ENCODE data around the gene ZNF773.
A peak's percentile ranks its signal among the peaks of the same experiment; 100 is the strongest.
"Not testable (repeated sequence)": the region's sequence is repeated elsewhere in the genome, so short reads cannot be mapped to it uniquely, and the experiment has no call there.

The ZNF773 gene

DNA sequence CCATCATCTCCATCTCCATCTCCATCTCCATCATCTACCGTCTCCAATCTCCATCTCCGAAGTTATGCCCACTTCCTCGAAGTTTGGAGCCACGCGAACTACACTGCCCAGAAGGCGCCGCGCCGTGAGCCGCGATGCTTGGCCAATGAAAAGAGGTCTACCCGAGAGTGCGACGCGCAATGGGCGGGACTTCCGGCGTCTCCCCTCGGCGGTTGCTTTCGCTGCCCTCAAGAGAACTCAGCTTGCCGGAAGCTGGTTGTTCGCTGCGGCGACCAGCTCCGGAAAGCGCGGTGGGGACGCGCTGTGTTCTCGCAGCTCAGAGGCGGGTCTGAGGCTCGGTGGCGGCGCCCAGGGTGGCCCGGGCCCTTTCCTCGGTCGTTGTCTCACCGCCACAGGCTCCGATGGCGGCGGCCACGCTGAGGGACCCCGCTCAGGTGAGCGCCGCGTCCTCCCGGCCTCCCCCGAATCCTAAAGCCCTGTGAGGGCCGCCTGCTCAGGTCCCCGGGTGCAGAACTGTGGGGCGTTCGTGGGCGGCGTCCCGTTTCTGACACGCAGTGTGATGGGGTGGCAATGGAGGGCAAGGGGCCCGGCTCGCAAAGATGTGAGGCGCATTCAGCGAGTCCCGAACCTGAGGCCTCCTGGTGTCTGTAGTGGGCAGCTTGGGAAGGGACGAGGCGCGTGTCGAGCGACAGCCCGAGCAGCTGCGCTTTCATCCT, at the start of gene ZNF773:
Gene ZNF773 (plus strand): TSS at position 259 of the 716 bp plus-strand sequence. CDS start 143 bp downstream, at position 402.
- H3K27ac ChIP-seq: peak within 1 kb of the TSS; percentile 80 to 84
- DNase-seq (ENCODE audit: low spot score): peak; percentile 91

DNA sequence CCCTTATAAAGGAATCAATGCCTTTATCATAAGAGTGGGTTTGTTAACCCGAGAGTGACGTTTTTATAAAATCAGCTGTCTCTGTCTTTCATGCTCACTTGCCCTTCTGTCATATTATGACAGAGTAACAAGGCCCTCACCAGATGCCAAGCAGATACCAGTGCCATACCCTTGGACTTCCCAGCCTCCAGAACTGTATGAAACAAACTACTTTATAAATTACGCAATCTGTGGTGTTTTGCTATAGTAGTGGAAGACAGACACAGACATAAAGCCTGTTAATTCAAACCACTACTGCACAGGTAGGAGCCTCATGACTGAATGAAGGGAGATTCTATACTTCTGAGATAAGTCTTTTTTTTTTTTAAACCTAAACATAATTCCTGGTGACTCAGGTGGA, 47.4 kb upstream of the ZNF773 start:
- no peak overlapping the region for H3K27ac ChIP-seq
- TF ChIP-seq, protein P1, sequence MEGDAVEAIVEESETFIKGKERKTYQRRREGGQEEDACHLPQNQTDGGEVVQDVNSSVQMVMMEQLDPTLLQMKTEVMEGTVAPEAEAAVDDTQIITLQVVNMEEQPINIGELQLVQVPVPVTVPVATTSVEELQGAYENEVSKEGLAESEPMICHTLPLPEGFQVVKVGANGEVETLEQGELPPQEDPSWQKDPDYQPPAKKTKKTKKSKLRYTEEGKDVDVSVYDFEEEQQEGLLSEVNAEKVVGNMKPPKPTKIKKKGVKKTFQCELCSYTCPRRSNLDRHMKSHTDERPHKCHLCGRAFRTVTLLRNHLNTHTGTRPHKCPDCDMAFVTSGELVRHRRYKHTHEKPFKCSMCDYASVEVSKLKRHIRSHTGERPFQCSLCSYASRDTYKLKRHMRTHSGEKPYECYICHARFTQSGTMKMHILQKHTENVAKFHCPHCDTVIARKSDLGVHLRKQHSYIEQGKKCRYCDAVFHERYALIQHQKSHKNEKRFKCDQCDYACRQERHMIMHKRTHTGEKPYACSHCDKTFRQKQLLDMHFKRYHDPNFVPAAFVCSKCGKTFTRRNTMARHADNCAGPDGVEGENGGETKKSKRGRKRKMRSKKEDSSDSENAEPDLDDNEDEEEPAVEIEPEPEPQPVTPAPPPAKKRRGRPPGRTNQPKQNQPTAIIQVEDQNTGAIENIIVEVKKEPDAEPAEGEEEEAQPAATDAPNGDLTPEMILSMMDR (IDR thresholded peaks at IDR 0.05): no peak
- DNase-seq (ENCODE audit: low spot score): no peak

More for the DNA sequence above, at the start of gene ZNF773:
- peak within 1 kb of the TSS; percentile 82 for H3K4me3 ChIP-seq

DNA sequence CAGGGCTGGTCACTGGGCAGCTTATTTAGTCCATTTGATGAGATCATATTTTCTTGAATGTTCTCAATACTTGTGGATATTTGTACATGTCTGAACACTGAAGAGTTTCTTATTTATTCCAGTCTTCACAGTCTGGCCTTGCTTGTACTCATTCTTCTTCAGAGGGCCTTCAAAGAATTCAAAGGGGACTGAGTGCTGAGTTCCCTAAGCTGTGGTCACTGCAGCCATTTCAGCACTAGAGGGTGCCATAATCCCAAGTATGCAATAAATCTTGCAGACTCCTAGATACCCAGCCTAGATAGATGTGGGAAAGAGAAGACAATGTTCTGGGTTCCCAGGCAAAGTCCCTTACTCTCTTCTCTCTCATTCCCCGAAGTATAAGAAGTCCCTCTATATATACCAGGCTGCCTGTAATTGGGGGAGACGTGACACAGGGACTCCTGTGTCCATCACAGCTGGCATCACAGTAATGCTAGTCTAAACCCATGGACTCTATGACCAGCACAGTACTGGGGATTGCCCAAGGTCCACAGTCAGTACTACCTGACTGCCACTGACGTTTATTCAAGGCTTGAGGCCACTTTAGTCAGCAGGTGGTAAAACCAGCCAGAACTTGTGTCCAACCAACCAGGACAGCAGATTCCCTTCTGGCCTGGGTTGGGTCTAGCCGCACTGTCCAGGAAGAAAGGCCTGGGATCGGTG, 33.9 kb upstream of the ZNF773 start:
- TF ChIP-seq, protein P1 (IDR thresholded peaks at IDR 0.05): no peak
- no peak for DNase-seq (ENCODE audit: low spot score)
- no peak overlapping the region for H3K27ac ChIP-seq
- H3K4me3 ChIP-seq: no peak overlapping the region

More for the DNA sequence above, 47.4 kb upstream of the ZNF773 start:
- no peak overlapping the region for H3K4me3 ChIP-seq

- no peak overlapping the region for H3K4me3 ChIP-seq
- no peak for DNase-seq (ENCODE audit: low spot score)
- no peak overlapping the region for H3K27ac ChIP-seq
- TF ChIP-seq, protein P1 (IDR thresholded peaks at IDR 0.05): no peak
Measured at GRCh38 chr19:57466489-57466888, 33.2 kb upstream of the ZNF773 start.

GRCh38 chr19:57473646-57474045, 26.1 kb upstream of the ZNF773 start:
- Histone ChIP-seq H3K4me3 (peak overlapping the region; percentile 21), H3K27ac (no peak overlapping the region)
- TF ChIP-seq, protein P1 (IDR thresholded peaks at IDR 0.05): no peak
- DNase-seq (ENCODE audit: low spot score): no peak

DNA sequence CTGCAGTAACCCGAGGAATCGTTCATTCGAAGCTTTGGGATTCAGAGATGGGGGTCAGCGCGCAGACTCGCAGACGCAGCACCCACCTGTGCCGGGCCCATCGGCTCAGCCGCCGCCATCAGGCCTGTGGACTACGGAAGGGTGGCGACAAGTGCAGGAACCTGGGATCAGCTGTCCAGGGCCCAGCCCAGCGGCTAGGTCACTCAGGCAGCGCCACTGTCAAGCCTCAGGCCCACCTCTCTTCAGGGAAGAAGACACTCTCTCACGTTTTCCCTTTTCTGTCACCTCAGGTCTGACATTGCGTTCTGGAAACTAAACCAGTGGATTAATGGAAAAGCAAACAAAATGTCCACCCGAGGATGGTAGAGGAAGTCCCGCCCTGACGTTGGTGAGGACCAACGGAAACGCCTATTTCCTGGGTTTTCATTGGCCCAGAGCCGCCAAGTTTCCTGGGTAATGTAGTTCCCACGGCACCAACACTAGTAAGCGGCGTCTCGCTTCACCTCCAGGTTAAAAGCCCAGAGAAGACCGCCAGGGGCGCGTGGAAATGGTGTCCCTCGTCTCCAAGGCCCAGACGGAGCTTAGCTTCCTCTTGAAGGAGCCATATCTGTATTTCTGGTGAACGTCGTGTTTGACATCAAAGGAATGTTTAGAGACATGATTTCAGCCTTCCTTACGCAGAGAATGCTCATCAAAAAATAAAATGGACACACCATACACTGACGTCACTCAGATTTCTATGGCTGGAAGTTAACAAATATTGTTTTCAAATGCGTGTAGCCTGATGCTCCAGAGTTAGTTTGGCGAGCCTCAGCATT, 22.3 kb upstream of the ZNF773 start, which contains the start of gene ZNF772:
Gene ZNF772 (minus strand): TSS at position 376 of the 818 bp plus-strand sequence. CDS start 257 bp downstream, at position 119.
- DNase-seq (ENCODE audit: low spot score): peak; percentile 90
- TF ChIP-seq, protein P1 (IDR thresholded peaks at IDR 0.05): no peak
- peak within 1 kb of the TSS; percentile 63 to 87 for H3K27ac ChIP-seq
- H3K4me3 ChIP-seq: peak within 1 kb of the TSS; percentile 86

DNA sequence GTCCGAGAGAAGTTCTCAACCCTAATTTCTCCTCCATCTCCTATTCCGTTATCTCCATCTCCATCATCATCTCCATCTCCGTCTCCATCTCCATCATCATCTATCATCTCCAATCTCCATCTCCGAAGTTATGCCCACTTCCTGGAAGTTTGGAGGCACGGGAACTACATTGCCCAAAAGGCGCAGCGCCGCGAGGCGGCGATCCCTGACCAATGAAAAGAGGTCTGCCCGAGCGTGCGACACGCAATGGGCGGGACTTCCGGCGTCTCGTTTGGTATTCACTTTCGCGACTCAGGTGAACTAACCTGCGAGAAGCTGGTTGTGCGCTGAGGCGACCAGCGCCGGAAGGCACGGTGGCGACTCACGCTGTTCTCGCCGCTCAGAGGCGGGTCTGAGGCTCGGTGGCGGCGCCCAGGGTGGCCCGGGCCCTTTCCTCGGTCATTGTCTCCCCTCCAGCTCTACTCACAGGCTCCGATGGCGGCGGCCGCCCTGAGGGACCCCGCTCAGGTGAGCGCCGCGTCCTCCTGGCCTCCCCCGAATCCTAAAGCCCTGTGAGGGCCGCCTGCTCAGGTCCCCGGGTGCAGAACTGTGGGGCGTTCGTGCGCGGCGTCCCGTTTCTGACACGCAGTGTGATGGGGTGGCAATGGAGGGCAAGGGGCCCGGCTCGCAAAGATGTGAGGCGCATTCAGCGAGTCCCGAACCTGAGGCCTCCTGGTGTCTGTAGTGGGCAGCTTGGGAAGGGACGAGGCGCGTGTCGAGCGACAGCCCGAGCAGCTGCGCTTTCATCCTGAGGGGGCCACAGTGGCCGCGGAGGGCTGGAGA, 12.1 kb upstream of the ZNF773 start, which contains the start of gene ZNF419:
Gene ZNF419 (plus strand): TSS at position 274 of the 822 bp plus-strand sequence. CDS start 201 bp downstream, at position 475.
- Histone ChIP-seq H3K27ac (peak within 1 kb of the TSS; percentile 22 to 78), H3K4me3 (peak within 1 kb of the TSS; percentile 85)
- peak; percentile 89 for DNase-seq (ENCODE audit: low spot score)

DNA sequence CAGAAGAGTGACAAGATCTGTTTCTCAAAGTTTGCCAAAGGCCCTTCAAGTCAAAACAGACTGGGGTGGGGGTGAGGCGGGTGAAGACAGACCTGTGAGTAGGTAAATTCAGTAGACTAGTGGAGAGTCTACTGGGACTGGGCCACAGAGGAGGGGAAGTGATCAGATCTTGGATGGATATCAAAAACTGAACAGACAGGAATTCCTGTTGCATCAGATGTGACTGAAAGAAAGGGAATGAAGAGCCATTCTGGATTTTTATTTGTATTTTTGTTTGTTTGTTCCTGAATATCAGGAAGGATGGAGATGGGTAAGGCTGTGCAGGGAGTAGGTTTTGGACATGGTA, 11.5 kb upstream of the ZNF773 start:
- H3K4me3 ChIP-seq: peak overlapping the region; percentile 46
- DNase-seq (ENCODE audit: low spot score); H3K27ac ChIP-seq: not testable (repeated sequence)

DNA sequence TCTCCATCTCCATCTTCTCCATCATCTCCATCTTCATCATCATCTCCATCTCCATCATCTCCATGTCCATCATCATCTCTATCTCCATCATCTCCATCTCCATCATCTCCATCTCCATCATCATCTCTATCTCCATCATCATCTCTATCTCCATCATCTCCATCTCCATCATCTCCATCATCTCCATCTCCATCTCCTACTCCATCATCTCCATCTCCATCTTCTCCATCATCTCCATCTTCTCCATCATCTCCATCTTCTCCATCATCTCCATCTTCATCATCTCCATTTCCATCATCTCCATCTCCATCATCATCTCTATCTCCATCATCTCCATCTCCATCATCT, 432 bp upstream of the ZNF773 start:
- not testable (repeated sequence) for DNase-seq (ENCODE audit: low spot score)
- peak overlapping the region; percentile 82 for H3K4me3 ChIP-seq

GRCh38 chr19:57500400-57500799, 662 bp downstream of the ZNF773 start:
- not testable (repeated sequence) for H3K27ac ChIP-seq; DNase-seq (ENCODE audit: low spot score)
- H3K4me3 ChIP-seq: peak overlapping the region; percentile 82

More for the DNA sequence above, 432 bp upstream of the ZNF773 start:
- not testable (repeated sequence) for H3K27ac ChIP-seq

Measured in coronary artery (tissue), 2 donors.